ENCODE results near the gene STIM2.
"Not testable (repeated sequence)": the region's sequence is repeated elsewhere in the genome, so short reads cannot be mapped to it uniquely, and the experiment has no call there.

STIM2 gene

GRCh38 chr4:27001398-27002164 is 140.9 kb downstream of the STIM2 start:
- no peak for DNase-seq (ENCODE audit: low read depth in 2 of 2)

- DNase-seq (ENCODE audit: low read depth in 2 of 2) = no peak
Measured at GRCh38 chr4:27003642-27004113, 143.0 kb downstream of the STIM2 start.

GRCh38 chr4:27005501-27005900 is 144.9 kb downstream of the STIM2 start:
- no peak for DNase-seq (ENCODE audit: low read depth in 2 of 2)

GRCh38 chr4:27005905-27006590 is 145.4 kb downstream of the STIM2 start:
- DNase-seq (ENCODE audit: low read depth in 2 of 2) = no peak

- DNase-seq (ENCODE audit: low read depth in 2 of 2) = no peak
Measured at GRCh38 chr4:27006646-27007045, 146.0 kb downstream of the STIM2 start.

- no peak for DNase-seq (ENCODE audit: low read depth in 2 of 2)
Measured at GRCh38 chr4:27007507-27007906, 146.9 kb downstream of the STIM2 start.

GRCh38 chr4:27008679-27009078 is 148.0 kb downstream of the STIM2 start:
- no peak for DNase-seq (ENCODE audit: low read depth in 2 of 2)

- no peak for DNase-seq (ENCODE audit: low read depth in 2 of 2)
Measured at GRCh38 chr4:27009539-27009938, 148.9 kb downstream of the STIM2 start.

- peak; percentile 7 to 14 for DNase-seq (ENCODE audit: low read depth in 2 of 2)
Measured at GRCh38 chr4:27010334-27010940, 149.8 kb downstream of the STIM2 start.

- no peak for DNase-seq (ENCODE audit: low read depth in 2 of 2)
Measured at GRCh38 chr4:27011401-27011800, 150.8 kb downstream of the STIM2 start.

- DNase-seq (ENCODE audit: low read depth in 2 of 2) = no peak
Measured at GRCh38 chr4:27013012-27013411, 152.4 kb downstream of the STIM2 start.

GRCh38 chr4:27016551-27016950 is 155.9 kb downstream of the STIM2 start:
- DNase-seq (ENCODE audit: low read depth in 2 of 2) = no peak

- DNase-seq (ENCODE audit: low read depth in 2 of 2) = no peak
Measured at GRCh38 chr4:27017623-27018022, 157.0 kb downstream of the STIM2 start.

GRCh38 chr4:27018076-27018475 is 157.4 kb downstream of the STIM2 start:
- DNase-seq (ENCODE audit: low read depth in 2 of 2) = no peak

- DNase-seq (ENCODE audit: low read depth in 2 of 2) = no peak
Measured at GRCh38 chr4:27018910-27019309, 158.3 kb downstream of the STIM2 start.

GRCh38 chr4:27019766-27020165 is 159.1 kb downstream of the STIM2 start:
- DNase-seq (ENCODE audit: low read depth in 2 of 2) = no peak

GRCh38 chr4:27020203-27020602 is 159.6 kb downstream of the STIM2 start:
- no peak for DNase-seq (ENCODE audit: low read depth in 2 of 2)

- DNase-seq (ENCODE audit: low read depth in 2 of 2) = no peak
Measured at GRCh38 chr4:27020603-27021002, 160.0 kb downstream of the STIM2 start.

- DNase-seq (ENCODE audit: low read depth in 2 of 2) = no peak
Measured at GRCh38 chr4:27022963-27023362, 162.3 kb downstream of the STIM2 start.

GRCh38 chr4:27023366-27023765 is 162.7 kb downstream of the STIM2 start:
- DNase-seq (ENCODE audit: low read depth in 2 of 2) = no peak

- DNase-seq (ENCODE audit: low read depth in 2 of 2) = no peak
Measured at GRCh38 chr4:27024805-27025204, 164.2 kb downstream of the STIM2 start.

- no peak for DNase-seq (ENCODE audit: low read depth in 2 of 2)
Measured at GRCh38 chr4:27027428-27027827, 166.8 kb downstream of the STIM2 start.

GRCh38 chr4:27035127-27035526 is 174.5 kb downstream of the STIM2 start:
- DNase-seq (ENCODE audit: low read depth in 2 of 2) = not testable (repeated sequence)
